Lower leg skin (tissue), 4 donors: ENCODE results near the gene PLEKHA1. TPM values are rescaled to one million over a fixed set of nuclear protein-coding genes. Genes with fewer than 3 reads are reported as not detected.

ENCODE experiments used
- DNase-seq, 2 donors: peaks; one replicate each; pipeline ENCODE4 v3.0.0-alpha.2; 2019; ENCODE audit warnings: low spot score in 2 of 2
- H3K4me3 ChIP-seq: fragments of 200-600 bp; sonication (generic); 2 replicates; pipeline ENCODE4 v1.5.1; 2017; ENCODE audit warnings: mild to moderate bottlenecking, low read depth; ENCODE audit not compliant: poor library complexity, severe bottlenecking
- POLR2A ChIP-seq, 2 donors: fragments of 450-650 bp; IDR thresholded peaks; one replicate each; pipeline ENCODE4 v1.6.1; 2016 to 2017; ENCODE audit warnings: antibody characterized with exemption in 2 of 2, mild to moderate bottlenecking in 1 of 2, moderate library complexity in 1 of 2
- WGBS, 2 donors: methylation state at CpG; one replicate each; pipeline ENCODE4 v1.1.5; 2018; 5-methylcytosine and 5-hydroxymethylcytosine counted together
- intact Hi-C: fragments of 100-400 bp; cut with DNase I; formaldehyde crosslinking; loops from one replicate; pipeline ENCODE4 v1.15.0; 2023; ENCODE audit warnings: low total_unique reads
- total RNA-seq, 4 donors: library from RNA; depleted of rRNA; stranded (reverse); fragments of >200 nt; gene quantifications; one replicate each; pipeline ENCODE4 v1.1.0, GENCODE V29; 2016
- TF ChIP-seq, protein P1 (sequence below), 3 donors: fragments of 450-650 bp; IDR thresholded peaks; one replicate each; pipeline ENCODE4 v1.5.1; 2016; ENCODE audit warnings: antibody characterized with exemption in 3 of 3, mild to moderate bottlenecking in 3 of 3, moderate library complexity in 2 of 3

Gene PLEKHA1
- total RNA-seq, 4 donors from 2014 or later = 83.6 to 116 (median 105) TPM

- no peak for TF ChIP-seq POLR2A (IDR thresholded peaks at IDR 0.05)
- TF ChIP-seq, protein P1, sequence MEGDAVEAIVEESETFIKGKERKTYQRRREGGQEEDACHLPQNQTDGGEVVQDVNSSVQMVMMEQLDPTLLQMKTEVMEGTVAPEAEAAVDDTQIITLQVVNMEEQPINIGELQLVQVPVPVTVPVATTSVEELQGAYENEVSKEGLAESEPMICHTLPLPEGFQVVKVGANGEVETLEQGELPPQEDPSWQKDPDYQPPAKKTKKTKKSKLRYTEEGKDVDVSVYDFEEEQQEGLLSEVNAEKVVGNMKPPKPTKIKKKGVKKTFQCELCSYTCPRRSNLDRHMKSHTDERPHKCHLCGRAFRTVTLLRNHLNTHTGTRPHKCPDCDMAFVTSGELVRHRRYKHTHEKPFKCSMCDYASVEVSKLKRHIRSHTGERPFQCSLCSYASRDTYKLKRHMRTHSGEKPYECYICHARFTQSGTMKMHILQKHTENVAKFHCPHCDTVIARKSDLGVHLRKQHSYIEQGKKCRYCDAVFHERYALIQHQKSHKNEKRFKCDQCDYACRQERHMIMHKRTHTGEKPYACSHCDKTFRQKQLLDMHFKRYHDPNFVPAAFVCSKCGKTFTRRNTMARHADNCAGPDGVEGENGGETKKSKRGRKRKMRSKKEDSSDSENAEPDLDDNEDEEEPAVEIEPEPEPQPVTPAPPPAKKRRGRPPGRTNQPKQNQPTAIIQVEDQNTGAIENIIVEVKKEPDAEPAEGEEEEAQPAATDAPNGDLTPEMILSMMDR (IDR thresholded peaks at IDR 0.05) = no peak
- WGBS, 2 donors = 50 to 58% methylated on average over 2 of the region's 2 CpGs
- intact Hi-C loops = no loop called here
- no peak overlapping the region for H3K4me3 ChIP-seq
- DNase-seq = no peak
These were observed 72.3 kb downstream of the PLEKHA1 start for GRCh38 chr10:122446668-122447423.

DNA sequence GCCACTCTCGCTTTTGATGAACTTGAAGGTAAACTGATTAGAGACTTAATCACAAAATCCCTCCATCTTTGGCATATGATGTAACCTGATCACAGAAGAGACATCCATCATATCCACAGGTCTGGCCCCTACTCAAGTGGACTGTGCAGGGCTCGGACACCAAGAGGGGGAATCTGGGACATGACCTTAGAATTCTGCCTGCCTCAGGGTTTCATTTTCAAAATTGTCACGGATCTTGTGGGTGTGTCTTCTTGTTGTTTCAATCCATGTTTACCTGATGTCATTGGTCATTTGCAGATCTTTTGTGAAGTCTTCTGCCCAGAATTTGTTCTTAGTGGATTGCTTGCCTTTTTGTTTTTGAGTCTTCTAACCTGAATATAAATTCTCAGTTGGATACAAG lies 74.1 kb downstream of the PLEKHA1 start:
- no peak for TF ChIP-seq POLR2A (IDR thresholded peaks at IDR 0.05)
- TF ChIP-seq, protein P1 (IDR thresholded peaks at IDR 0.05) = no peak
- 88 to 93% methylated on average over 3 of the region's 3 CpGs for WGBS, 2 donors
- DNase-seq = no peak
- no peak overlapping the region for H3K4me3 ChIP-seq
- intact Hi-C loops = no loop called here

GRCh38 chr10:122449153-122449552 lies 74.6 kb downstream of the PLEKHA1 start:
- DNase-seq = no peak
- WGBS, 2 donors = 93 to 94% methylated on average over 4 of the region's 4 CpGs
- TF ChIP-seq, protein P1 (IDR thresholded peaks at IDR 0.05) = no peak
- TF ChIP-seq POLR2A (IDR thresholded peaks at IDR 0.05) = no peak
- no peak overlapping the region for H3K4me3 ChIP-seq
- intact Hi-C loops = no loop called here

DNA sequence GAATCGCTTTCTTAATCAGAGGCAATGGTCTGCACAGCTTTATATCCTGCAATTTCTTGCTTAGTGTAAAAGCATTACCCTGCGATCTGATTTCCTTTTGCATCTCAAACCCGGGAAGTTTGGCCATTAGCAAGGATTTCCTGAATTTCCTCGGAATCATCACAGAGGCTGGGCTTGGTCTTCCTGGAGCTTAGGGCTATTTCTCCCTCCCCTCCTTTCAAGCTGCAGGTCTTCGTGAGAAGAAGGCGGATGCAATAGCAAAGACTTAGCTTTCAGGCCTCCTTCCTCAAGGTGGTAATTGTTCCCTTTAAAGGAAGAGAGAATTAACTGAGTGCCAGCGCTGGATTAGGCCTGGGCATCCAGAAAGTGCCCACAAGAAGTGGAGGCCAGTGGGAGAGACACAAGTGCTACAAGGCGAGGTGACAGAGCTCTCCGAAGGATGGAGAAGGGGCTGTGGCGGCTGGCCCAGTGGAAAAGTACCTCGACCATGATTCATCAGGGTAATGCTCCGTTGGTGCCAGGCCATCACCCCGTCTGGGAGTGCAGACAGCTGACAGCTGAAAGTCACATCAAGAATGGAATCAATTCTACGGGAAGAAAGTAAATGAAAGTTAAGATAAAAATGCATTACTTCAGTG lies 76.0 kb downstream of the PLEKHA1 start:
- H3K4me3 ChIP-seq = no peak overlapping the region
- no peak for DNase-seq
- 70 to 77% methylated on average over 14 of the region's 14 CpGs for WGBS, 2 donors
- TF ChIP-seq, protein P1 (IDR thresholded peaks at IDR 0.05) = no peak
- no peak for TF ChIP-seq POLR2A (IDR thresholded peaks at IDR 0.05)
- intact Hi-C loops = loop anchor here (10.0 kb wide), 1 partner anchor 114 kb away; the partner anchor contains the start of gene DMBT1

GRCh38 chr10:122454071-122454470 lies 79.6 kb downstream of the PLEKHA1 start:
- no peak for TF ChIP-seq POLR2A (IDR thresholded peaks at IDR 0.05)
- TF ChIP-seq, protein P1 (IDR thresholded peaks at IDR 0.05) = no peak
- DNase-seq = no peak
- no peak overlapping the region for H3K4me3 ChIP-seq
- WGBS, 2 donors = 96 to 98% methylated on average over 3 of the region's 3 CpGs
- intact Hi-C loops = loop anchor here (10.0 kb wide), 1 partner anchor 111 kb away; the partner anchor contains the start of gene DMBT1
